DND-41 (cell line): ENCODE data around the gene AQP2.

ENCODE experiments used
- CTCF ChIP-seq: IDR thresholded peaks from 2 replicates; pipeline ENCODE4 v1.5.1; 2012; ENCODE audit warnings: borderline replicate concordance, low read length, moderate library complexity, mild to moderate bottlenecking; ENCODE audit not compliant: poor library complexity, severe bottlenecking; ENCODE audit errors: extremely low read depth
- EZH2 ChIP-seq: IDR thresholded peaks from 3 replicates; pipeline ENCODE4 v1.6.1; 2012; ENCODE audit warnings: borderline replicate concordance, low read depth, mild to moderate bottlenecking, moderate library complexity, low read length, inconsistent platforms; ENCODE audit not compliant: severe bottlenecking

GRCh38 chr12:49969027-49969426, 18.5 kb downstream of the AQP2 start:
- TF ChIP-seq CTCF (no peak), EZH2 (no peak)
